C1 segment of cervical spinal cord (tissue), 14 donors: Measurements from ENCODE around the gene PROCR.
"Not testable (repeated sequence)": the region's sequence is repeated elsewhere in the genome, so short reads cannot be mapped to it uniquely, and the experiment has no call there.

Experiments used
- DNase-seq, 14 donors: peaks; one replicate each; lab custom pipeline; 2025; lab: John Stamatoyannopoulos, UW

Gene PROCR

DNA sequence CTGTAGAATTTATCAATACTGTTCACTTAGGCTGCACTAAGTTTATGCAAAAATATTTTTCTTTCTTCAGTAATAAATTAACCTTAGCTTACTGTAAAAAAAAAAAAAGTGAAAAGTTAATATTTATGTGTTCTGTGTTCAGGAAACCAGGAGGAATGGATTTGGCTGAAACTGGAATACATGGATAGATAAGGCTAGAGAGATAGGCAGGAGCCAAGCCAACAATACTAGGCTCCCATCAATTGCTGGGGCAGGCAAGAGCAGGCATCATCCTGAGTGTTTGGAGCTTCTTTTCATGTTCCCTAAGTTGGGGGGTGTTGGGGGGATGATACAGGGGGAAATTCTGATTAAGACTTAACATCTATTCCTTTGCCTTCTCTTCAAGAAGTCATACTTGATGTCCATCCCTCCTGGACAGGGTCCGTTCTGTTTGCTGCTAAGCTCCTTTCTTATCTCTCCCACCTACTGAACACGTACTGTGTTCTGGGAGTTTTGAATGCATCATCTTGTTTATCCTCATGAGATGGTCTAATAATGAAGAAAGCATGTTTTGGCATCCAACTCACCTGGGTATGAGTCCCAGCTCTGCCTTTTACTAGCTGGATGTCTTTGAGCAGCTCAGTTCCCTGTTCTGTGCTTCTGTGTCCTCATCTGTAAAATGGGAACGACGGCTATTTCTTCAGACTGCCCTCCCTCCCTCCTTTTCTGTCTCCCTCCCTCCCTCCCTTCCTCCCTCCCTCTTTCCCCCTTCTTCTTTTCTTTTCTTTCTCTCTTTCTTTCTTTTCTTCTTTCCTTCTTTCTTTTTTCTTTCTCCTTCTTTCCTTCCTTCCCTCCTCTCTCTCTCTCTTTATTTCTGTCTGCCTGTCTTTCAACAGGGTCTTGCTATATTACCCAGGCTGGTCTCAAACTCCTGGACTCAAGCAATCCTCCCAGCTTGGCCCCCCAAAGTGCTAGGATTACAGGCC lies 6.4 kb upstream of the PROCR start:
- DNase-seq: no peak

DNA sequence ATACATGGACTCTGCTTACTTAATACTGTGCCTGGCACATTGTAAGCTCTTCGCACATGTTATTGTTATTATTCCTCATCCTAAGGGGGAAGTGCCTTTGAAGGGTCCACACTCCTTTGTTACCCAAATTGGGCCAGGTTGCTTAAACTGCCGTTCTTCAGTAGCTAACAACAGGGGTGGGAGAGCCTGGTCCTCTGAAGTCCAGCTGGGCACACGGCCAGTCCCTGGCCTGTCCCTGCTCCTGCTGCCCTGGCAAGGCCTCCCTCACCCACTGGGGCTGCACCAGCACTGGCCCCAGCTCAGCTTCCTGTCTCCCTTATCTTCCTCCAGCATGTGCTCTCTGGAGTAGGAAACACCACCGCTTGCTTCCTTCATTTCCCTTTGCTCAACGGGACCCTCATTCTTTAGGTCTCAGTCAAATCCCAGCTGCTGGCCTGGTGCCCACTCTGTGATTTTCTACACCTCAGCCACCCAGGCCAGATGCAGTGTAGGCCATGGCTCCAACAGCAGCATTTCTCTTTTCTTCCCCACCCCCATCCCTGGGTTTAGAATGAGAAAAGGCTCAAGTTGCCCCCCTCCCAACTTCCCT lies 5.5 kb upstream of the PROCR start:
- DNase-seq: peak in 3 of 14 donors; percentile 16 to 88 (median 17)

DNA sequence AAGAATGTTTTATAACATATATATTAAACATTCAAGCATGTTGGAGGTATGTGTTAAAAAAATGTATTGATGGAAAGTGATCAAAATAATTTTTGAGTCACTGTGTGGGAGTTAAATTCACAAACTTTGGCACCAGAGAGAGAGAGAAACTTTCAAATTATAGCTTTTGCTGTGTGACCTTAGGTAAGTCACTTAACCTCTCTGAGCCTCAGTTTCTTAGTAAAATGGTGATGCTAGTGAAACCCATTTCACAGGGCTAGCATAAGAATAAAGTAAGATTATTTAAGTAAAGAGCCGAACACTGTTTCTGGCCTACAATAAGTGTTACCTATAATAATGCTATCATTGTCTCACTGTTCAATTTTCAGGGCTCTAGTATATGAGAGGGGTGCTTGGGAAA lies 4.1 kb upstream of the PROCR start:
- no peak for DNase-seq

DNA sequence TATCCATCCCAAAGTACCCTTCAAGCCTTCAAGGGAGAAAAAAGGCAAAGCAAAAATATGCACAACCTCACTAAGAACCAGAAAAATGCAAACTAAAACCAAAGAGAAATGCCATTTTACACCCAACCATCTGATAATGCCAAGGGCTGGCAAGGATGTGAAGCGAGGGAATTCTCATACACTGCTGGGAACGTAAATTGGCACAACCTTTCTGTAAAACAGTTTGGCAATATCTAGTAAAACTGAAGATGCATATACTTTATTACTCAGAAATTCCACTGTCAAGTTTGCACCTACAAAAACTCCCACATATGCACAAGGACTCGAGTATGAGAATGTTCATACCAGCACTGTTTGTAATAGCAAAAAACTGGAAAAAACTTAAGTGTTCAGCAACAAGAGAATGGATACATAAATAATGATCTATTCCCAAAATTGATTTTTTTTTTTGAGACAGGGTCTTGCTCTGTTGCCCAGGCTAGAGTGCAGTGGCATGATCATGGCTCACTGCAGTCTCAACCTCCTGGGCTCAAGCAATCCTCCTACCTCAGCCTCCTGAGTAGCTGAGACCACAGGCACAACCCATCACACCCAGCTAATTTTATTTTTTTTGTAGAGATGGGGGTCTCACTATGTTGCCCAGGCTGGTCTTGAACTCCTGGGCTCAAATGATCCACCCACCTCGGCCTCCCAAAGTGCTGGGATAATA lies 3.0 kb upstream of the PROCR start:
- not testable (repeated sequence) for DNase-seq

DNA sequence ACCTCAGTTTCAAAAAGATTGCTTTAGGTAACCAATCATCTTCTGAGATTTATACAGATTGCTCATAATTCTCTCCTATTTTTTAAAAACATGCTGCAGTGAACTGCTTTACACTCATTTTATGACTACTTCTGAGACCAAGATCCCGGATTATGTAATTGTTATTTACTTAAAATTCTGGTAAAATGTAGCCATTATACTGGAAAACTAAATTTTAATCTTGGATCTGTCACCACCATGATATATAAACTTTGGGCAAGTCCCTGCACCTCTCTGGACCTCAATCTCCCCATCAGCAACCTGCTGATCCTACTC lies 477 bp upstream of the PROCR start:
- no peak for DNase-seq

DNA sequence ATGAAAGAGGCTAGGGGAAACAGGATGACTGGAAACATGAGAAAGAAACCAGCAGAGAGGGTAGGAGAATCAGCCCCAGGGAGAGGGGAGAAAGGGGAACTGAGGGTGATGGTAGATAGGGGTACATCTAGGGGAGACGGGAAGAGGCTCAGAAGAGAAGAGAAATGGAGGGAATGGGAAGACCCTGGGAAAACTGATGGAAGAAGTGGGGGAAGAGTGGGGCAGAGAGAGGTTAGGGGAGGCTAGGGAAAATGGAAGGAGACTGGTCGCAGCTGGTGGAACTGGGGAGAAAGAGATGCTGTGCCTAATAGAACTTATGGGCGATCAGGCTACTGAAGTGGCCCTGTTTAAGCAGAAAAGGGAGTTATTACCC lies 548 bp downstream of the PROCR start:
- no peak for DNase-seq

DNA sequence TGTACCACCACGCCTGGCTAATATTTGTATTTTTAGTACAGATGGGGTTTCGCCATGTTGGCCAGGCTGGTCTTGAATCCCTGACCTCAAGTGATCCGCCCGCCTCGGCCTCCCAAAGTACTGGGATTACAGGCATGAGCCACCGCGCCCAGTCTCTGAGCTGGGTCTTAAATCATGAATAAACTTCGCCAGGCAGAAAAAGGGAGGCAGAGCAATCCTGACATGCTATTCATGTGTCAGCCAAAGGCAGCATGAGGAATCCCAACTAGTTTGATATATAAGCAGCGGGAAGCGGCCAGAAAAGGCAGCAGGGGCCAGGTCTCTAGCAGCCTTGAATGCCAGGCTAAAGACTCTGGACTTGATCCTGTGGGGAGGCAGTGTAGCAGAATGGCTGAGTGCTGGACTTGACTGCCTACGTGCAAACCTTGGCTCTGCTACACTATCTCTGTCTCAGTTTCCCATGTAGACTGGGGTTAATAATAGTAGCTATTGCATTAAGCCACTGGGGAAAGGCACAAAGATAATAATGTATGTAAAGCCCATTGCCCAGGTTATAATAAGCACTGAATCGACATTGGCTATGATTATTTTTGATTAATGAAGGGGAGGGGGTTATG lies 1.8 kb downstream of the PROCR start:
- DNase-seq: no peak

DNA sequence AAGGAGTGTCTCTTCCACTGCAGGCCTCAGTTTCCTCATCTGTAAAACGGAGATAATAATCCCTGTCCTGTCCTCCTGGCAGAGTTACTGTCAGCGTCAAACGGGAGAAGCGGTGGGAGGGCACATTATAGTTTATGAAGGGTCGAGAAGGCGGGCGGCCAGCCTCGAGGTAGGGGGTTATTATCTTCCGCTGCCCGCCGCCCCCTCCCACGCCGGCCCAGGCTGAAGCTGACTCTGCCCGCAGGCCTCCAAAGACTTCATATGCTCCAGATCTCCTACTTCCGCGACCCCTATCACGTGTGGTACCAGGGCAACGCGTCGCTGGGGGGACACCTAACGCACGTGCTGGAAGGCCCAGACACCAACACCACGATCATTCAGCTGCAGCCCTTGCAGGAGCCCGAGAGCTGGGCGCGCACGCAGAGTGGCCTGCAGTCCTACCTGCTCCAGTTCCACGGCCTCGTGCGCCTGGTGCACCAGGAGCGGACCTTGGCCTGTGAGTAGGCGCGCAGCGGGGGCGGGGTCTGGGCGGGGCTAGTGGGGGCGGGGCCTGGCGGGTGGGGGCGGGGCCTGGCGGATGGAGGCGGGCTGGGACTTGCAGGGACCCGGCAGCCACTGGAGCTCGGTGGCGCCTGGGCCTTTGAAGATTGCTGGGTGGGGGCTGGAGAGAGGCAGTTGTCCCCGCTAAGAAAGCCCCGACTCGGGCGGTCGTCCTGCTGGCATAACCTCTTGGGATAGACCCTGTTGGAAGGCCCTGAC lies 2.8 kb downstream of the PROCR start:
- peak in 1 of 14 donors; percentile 4 for DNase-seq

DNA sequence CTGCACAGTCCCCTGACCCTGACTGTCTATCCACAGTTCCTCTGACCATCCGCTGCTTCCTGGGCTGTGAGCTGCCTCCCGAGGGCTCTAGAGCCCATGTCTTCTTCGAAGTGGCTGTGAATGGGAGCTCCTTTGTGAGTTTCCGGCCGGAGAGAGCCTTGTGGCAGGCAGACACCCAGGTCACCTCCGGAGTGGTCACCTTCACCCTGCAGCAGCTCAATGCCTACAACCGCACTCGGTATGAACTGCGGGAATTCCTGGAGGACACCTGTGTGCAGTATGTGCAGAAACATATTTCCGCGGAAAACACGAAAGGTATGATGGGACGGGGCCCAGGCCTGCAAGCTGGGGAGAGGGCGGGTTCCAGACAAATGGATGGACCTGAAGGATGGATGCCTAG lies 4.3 kb downstream of the PROCR start:
- DNase-seq: no peak

DNA sequence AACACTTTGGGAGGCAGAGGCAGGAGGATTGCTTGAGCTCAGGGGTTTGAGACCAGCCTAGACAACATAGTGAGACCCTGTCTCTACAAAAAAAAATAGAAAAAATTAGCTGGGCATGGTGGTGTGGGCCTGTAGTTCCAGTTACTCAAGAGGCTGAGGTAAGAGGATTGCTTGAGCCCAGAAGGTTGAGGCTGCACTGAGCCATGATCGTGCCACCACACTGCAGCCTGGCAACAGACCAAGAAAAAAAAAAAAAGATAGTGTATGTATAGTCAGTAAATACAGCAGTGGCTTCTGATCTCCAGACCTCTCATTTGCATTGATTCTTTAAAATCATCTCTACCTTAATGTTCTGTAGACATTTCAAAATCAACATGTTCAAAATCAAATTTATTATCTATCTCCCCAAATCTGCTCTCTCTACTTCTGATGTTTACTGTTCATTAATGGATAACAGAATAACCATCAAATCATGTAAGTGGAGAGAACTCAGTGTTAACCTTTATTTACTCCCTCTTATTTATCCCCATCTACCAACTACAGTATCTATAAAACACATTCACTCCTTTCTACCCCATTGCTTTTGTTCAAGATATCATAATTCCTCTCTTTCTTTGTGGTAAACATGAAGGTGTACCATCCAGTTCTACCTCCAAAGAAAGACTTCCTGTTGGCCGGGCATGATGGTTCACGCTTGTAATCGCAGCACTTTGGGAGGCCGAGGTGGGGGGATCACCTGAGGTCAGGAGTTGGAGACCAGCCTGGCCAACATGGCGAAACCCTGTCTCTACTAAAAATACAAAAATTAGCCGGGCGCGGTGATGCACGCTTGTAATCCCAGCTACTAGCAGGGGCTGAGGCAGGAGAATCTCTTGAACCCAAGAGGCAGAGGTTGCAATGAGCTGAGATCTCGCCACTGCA lies 7.7 kb downstream of the PROCR start:
- DNase-seq: no peak

DNA sequence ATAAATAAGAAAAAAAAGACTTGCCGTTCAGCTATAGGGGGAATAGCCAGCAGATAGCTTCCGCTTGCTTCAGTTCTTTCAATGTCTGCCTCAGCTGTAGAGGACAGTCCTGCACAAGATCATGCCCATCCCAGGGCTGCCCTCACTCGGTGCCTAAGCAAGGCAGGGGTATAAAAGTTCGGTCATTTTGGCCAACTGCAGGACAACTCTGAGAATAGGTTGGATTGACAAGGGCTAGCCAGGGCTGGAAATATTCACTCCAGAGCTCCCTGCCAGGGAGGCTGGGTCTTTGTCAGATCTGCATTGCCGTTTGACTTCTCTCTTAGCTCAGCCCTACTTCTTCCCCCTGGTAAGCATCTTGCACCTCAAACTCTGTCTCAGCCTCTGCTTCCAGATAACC lies 8.4 kb downstream of the PROCR start:
- no peak for DNase-seq

DNA sequence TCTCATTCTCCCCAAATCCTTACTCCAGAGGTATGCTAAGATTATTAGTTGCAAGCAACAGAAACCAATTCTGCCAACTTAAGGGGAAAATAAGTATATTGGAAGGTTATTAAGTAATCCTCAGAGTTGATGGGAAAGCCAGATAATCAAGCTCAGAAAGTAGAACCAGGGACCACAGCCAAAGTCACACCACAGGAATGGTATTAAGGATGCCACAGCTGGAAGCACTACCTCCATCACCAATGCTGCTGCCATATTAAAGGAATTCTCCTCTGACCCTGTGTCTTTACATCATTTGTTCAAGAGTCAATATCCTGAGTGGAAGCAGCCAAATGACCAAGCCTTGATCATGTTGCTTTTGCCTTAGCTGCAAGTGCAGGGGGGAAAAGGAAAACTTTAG lies 9.9 kb downstream of the PROCR start:
- DNase-seq: no peak

DNA sequence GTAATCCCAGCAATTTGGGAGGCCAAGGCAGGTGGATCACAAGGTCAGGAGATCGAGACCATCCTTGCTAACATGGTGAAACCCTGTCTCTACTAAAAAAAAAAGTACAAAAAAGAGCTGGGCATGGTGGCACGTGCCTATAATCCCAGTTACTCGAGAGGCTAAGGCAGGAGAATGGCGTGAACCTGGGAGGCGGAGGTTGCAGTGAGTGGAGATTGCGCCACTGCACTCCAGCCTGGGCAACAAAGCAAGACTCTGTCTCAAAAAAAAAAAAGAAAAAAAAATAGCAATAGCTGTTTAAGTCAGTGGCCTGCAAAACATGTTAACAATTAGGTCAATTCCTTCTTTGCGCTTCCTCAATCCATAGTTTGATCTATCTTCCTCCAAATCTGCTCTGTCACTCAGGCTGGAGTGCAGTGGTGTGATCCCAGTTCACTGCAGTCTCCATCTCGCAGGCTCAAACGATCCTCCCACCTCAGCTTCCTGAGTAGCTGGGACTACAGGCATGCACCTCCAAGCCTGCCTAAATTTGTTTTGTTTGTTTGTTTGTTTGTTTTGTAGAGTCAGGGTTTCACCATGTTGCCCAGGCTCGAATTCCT lies 14.9 kb downstream of the PROCR start:
- DNase-seq: not testable (repeated sequence)

DNA sequence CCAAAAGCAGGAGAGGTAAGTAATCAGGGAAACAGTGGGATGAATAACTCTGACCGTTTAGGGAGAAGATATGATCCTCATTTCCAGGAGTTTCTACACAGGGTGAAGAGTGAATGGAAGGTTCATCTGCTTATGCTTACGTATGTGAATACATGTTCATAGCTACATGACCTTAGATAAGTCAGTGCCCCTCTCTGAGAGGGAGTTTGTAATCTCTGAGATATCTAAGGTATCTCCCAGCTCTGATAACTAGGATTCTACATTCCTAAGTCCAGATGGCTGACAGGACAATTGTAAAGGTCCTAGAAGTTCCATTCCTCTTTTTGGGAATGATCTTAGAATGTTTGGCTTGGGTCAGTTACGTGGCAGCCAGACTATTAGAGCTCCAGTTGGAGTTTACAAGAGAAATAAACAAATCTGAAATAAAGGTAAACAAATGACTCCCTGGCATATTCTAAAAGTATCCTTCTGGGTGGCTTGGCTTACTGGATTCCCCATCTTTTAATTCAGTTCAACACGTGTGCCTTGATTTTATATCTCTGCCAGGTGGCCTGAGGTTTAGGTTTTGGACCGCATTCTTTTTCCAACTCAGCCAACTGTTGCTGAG lies 15.8 kb downstream of the PROCR start:
- no peak for DNase-seq

DNA sequence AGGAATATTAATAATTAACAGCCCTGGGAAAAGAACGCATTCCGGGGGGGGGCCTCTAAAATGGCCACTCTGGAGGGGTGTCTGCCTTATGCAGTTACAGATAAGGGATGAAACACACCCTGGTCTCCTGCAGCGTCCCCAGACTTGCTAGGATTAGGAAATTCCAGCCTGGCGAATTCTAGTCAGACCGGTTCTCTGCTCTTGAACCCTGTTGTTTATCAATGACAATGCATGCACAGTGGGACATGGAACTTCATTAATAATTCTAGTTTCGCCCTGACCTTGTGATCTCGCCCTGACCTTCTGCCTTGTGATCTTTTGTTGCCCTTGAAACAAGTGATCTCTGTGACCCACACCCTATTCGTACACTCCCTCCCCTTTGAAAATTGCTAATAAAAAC lies 17.4 kb downstream of the PROCR start:
- DNase-seq: not testable (repeated sequence)

DNA sequence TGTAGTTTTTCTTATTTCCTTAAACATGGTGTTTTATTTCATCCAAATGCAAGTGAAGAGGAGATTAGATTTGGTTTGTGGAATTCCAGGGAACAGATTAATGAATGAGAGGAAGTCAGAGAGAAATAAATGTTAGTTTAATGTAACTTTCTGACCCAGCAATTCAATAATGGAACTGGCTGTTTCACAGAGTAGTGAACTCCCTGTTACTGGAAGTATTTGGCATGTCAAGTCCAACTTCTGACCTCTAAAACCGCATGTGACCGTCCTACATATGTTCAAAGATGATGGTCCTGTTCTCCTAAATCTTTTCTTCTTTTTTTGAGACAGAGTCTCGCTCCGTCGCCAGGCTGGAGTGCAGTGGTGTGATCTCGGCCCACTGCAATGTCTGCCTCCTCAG lies 18.7 kb downstream of the PROCR start:
- no peak for DNase-seq

DNA sequence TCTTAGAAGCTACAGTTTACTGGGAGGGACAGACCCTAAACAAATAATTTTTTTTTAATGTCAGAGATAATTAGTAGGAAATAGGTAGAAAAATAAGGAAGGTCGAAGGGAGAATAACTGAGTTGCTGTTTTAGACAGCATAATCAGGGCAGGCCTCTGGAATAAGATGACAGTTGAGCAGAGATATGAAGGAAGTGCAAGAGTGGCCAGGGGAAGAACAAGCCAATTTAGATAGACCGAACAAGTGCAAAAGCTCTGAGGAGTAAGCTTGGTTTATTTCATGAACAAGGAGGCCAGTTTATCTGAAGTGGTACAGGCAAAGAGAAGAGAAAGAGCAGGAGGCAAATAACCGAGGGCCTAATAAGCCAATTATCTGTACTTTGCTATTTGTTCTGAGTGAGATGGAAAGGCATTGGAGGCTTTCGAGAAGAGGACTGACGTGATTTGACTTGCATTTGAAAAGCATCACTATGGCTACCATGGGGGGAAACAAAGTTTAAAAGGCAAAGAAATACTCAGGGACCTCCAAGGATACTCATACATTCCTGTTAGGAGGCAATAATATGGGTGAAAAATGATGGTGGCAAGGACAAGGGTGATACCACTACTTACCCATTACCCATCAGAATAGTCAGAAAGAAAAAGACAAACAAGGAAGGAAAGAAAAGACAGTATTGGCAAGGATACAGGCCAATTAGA lies 19.7 kb downstream of the PROCR start:
- no peak for DNase-seq

DNA sequence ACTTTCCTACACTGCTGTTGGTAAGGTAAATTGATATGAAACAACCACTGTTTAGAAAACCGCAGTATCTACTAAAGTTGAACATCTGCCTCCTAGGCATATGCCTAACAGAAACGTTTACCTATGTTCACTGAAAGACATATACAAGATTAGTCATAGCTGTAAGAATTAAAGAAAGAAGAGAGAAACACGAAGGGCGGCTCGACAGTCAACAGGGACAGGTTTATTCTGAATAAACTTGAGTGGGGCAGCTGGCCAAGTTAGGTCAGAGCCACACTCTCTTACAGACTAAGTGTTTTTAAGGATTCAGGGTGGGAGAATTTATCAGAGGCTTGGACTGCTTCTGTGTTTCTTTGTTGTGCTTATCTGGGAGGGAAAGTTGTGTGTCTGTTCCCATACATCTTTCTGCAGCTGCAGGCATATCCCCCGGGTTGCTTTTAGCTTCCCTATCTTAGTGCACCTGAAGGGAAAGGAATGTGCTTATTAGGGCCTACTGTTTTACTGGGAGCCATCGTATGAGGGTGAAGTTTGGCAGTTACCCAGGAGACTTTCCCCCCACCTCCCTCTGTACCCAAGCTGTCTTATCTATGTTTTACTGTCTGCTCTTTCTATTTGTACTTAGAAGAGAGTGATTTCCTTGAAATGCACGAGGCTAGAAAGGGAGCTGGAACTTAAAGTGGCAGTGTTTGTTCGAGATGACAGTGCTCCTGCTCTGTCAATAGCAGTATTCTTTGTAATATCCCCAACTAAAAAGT lies 20.4 kb downstream of the PROCR start:
- no peak for DNase-seq
